Endothelial cell of hepatic sinusoid (primary cell): Measurements from ENCODE around the gene PPHLN1.
"Not testable (repeated sequence)": the region's sequence is repeated elsewhere in the genome, so short reads cannot be mapped to it uniquely, and the experiment has no call there.

Experiments used
- in situ Hi-C: cut with HindIII; loops from 2 replicates; pipeline ENCODE4 v1.10.0; 2017; ENCODE audit warnings: low sequenced_read_pairs

The PPHLN1 gene

GRCh38 chr12:42320796-42321195, 5.2 kb upstream of the PPHLN1 start:
- in situ Hi-C loops = no loop called here

- in situ Hi-C loops = no loop called here
These were observed 3.4 kb upstream of the PPHLN1 start for GRCh38 chr12:42322567-42322966.

DNA sequence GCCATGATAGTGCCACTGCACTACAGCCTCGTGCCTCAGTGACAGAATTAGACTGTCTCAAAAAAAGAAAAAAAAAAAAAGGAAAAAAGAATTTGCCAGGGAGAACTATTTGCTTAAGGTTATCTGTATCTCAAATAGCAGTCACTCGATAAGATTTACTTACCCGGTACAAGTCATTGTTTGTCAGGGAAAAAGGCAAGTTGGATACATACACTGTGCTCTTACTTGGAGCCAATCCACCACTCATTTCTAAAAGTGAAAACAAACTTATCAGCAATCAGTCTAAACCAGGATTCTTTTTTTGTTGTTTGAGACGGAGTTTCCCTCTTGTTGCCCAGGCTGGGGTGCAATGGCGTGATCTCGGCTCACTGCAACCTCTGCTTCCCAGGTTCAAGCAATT, 2.1 kb upstream of the PPHLN1 start:
- in situ Hi-C loops = no loop called here

DNA sequence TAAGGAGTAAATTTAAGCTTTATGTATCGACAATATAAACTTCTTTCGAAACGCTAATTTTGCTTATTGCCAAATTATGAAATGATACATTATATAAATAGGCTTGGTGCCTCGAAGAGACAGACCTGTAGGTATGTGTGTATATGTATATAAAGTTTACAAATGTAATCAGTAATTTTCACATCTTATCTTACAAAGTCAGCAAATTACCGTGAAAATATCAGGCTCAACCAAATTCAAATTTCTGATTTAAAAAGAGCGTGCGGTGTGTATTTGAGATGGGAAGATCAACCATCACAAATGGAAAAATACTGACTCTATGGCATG, 678 bp upstream of the PPHLN1 start:
- in situ Hi-C loops = no loop called here

- in situ Hi-C loops = no loop called here
These were observed 717 bp downstream of the PPHLN1 start for GRCh38 chr12:42326541-42327226.

DNA sequence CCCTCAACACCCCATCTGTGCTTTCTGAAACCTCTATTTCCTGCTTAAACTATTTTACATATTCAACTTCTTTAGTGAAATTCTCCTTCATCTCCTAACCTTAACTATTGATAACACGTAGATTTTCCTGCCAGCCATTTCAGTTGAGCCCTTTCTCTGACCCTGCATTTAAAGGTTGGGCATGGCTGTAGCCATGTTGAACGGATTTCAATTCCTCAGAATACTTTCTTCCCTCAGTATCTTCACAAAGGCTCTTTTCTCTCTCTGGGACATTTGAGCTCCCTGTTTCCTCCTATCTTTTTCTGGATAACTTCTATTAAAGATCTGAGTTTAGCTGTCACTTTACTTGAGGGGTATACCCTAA, 1.2 kb downstream of the PPHLN1 start:
- in situ Hi-C loops = no loop called here

DNA sequence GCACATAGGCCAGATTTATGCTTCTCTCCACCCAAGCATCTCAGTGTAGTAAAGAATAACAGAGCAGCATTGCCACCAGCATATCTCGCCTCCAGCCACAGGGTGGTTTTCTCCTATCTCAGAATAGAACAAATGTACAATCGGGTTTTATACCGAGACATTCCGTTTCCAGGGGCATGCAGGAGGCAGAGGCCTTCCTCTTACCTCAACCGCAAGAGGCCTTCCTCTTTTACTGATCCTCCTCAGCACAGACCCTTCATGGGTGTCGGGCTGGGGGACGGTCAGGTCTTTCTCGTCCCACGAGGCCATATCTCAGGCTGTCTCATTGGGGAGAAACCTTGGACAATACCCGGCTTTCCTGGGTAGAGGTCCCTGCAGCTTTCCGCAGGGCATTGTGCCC, 4.1 kb downstream of the PPHLN1 start:
- in situ Hi-C loops = loop anchor here (5.0 kb wide), 1 partner anchor 208 kb away; no protein-coding TSS in a partner anchor

DNA sequence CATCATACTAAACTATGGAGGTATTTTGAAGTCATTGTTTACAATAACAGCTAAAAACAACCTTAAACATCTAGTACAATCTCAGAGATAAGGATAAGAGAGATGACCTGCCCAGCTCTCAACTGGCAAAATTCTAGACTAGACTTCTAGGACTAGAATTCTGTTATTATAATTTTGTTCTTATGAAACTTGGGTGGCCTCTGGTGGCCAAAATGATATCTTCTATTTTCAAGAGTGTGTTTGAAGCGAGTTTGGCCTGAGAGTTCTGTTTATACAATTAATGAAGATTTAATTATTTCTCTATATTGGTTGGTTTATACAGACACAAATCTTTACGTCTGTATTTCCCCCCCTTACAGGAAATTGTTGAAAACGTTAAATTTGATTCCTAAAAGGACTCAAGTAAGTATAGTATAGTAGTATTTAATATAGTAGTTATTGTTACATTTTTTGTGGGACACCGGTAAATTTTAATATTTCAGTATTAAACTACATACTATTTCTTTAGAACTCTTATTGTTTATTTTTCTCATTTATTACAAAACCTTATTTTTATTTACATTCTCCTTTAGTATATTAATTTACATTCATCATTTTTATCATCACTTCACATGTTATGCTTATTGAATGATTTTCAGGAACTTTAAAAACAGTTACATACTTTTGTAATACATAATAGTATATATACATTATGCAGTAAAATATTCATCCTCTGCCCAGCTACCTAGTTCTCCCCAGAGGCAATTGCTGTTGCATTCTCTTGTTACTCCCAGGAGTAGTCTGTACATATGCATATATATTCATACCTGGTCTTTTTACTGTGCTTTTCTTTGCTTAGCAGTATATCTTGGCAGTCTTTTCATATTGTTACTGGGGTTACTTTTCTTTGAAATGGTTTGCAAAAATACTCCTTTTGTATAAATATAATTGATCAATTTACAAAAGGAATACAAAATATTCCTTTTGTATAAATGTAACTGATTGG, 6.6 kb downstream of the PPHLN1 start:
- in situ Hi-C loops = loop anchor here (5.0 kb wide), 1 partner anchor 210 kb away; no protein-coding TSS in a partner anchor

DNA sequence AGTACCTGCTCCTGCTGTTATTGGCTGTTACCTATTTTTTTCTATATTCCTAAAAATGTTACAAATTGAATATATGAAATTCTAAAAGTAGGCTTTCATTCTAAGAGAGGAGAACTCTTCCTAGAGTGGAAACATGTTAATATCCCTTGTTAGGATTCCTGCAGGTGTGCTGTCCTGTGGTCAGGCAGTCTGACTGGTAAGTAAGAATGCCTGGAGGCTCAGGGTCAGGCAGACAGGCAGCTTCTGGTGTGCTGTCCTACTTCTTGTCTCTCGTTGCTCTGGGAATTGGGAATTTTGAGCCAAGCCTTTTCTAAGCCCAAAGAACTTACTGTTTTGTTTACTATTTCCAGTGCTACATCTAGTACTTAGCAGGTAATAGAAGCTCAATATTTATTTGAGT, 10.3 kb downstream of the PPHLN1 start:
- in situ Hi-C loops = no loop called here

- in situ Hi-C loops = no loop called here
These were observed 12.3 kb downstream of the PPHLN1 start for GRCh38 chr12:42338280-42338679.

DNA sequence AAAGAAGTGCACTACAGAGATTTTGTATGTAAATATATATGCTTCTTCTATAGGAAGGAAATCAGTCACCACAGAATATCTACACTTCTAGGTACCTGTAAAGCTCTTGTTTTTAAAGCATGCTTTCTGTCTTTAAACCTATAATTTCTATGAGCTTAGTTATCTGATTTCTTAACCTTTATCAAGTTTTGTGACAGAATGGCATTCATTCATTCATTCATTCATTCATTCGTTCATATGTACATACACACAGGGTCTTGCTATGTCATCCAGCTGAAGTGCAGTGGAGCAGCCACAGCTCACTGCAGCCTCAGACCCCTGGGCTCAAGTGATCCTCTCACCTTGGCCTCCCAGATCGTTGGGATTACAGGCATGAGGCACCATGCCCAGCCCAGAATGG, 16.1 kb downstream of the PPHLN1 start:
- in situ Hi-C loops = no loop called here

DNA sequence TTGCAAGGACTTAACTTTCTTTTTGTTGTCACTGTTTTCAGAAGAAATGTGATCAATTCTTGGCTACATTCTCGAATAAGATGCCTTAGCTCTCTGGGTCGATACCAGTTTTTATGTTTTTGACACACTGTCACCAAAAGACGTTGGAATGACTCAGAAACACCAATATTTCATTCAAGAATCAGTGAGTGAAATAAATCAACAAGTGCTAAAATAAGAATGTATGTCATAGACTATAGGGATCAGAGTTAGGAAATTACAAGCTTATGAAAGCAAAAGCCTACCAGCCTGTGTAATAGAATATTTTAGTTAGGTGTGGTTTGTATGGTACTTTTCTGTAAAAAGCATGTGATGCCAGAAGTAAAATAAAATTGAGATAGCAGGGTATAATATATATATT, 17.8 kb downstream of the PPHLN1 start:
- in situ Hi-C loops = no loop called here

DNA sequence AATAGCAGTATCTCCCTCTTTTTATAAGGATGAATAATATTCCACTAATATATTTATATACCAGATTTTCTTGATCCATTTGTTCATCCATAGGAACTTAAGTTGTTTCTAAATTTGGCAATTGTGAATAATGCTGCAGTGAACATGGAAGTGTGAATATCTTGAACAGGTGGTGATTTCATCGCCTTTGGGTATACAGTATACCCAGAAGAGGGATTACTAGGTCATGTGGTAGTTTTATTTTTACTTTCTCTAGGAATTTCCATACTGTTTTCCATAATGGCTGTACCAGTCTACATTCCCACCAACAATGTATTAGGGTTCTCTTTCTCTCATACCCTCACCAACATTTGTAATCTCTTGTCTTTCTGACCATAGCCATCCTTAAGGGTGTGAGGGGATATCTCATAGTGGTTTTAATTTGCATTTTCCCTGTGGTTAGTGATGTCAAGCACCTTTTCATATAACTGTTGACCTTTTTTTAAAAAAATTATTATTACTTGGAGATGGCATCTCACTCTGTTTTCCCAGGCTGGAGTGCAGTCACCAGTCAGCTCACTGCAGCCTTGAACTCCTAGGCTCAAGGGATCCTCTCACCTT, 20.5 kb downstream of the PPHLN1 start:
- in situ Hi-C loops = no loop called here

GRCh38 chr12:42349119-42350020, 23.4 kb downstream of the PPHLN1 start:
- in situ Hi-C loops = not testable (repeated sequence)

DNA sequence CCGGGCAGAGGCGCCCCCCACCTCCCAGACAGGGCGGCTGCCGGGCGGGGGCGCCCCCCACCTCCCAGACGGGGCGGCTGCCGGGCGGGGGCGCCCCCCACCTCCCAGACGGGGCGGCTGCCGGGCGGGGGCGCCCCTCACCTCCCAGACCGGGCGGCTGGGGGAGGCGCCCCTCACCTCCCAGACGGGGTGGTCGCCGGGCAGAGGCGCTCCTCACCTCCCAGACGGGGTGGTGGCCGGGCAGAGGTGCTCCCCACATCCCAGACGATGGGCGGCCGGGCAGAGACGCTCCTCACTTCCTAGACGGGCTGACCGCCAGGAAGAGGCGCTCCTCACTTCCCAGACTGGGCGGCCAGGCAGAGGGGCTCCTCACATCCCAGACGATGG, 24.0 kb downstream of the PPHLN1 start:
- in situ Hi-C loops = not testable (repeated sequence)

DNA sequence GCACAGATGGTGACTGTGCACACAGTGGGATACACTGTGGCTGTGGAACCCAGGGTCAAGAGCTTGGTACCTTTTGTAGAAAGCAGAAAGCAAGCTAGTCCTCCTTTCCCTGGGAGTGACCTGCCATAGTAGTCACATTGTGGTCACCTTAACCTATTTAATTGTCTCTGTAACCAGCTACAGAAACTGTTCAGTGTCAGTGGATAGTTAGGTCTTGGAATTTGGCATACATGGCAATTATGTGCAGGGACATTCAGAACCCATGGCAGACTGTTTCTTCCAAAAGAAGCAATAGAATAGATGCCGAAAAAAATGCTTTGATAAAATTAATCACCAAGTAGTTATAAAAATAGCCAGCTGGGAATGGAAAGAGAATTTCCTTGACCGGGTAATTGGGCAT, 30.4 kb downstream of the PPHLN1 start:
- in situ Hi-C loops = no loop called here

DNA sequence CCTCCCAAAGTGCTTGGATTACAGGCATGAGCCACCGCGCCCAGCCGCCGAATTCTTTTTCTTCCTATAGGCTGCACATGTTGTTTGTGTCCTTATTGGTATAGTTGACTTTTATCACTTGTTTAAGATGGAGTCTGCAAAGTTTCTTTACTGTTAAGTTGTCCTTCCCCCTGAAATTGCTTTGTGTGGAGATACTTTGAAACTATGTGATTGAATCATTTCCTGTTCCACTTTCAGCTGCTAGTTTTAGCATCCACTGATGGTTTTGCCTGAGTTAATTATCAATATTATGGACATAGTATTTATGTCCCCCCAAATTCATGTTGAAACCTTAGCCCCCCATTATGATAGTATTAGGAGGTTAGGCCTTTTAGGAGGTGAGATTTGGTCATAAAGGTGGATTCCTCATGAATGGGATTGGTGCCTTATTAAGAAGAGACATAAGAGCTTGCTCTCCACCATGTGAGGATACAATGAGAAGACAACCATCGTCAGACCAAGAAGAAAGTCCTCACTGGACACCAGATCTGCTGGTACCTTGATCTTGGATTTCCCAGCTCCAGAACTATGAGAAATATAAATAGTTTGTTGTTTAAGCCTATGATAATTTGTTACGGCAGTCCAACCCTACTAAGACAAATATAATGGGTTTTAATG, 34.9 kb downstream of the PPHLN1 start:
- in situ Hi-C loops = no loop called here

DNA sequence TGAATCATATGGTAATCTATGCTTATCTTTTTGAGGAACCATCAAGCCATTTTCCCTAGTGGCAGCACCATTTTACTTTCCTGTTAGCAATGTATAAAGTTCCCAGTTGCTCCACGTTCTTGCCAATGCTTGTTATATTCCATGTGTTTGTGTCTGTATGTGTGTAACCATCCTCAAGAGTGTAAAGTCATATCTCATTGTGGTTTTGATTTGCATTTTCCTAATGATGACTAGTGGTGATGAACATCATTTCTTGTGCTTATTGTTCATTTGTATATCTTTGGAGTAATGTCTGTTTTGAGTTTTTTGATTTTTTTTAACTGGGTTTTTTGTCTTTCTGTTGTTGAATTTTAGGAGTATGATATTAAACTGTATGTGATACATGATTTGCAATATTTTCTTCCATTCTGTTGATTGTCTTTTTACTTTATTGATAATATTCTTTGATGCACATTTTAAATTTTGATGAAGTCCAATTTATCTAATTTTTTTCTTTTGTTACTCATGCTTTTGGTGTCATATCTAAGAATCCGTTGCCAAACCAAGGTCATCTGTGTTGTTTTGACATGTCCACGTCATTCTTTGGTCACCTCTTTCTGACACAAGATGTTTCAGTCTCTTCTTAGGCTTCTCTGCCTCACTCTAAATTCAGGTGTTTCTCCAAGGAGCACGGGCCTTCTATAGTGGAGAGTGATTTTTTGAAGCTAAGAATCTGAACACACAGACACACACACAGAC, 36.1 kb downstream of the PPHLN1 start:
- in situ Hi-C loops = no loop called here

GRCh38 chr12:42362647-42363260, 36.8 kb downstream of the PPHLN1 start:
- in situ Hi-C loops = no loop called here
